GM12801 (cell line): Measurements from ENCODE around the gene ANKMY1.

ENCODE experiments used
- TF ChIP-seq, protein P1 (sequence below): IDR thresholded peaks from one replicate; pipeline ENCODE4 v1.5.1; 2011; ENCODE audit warnings: control low read depth; ENCODE audit not compliant: insufficient read length; ENCODE audit errors: extremely low read depth

ANKMY1 gene

DNA sequence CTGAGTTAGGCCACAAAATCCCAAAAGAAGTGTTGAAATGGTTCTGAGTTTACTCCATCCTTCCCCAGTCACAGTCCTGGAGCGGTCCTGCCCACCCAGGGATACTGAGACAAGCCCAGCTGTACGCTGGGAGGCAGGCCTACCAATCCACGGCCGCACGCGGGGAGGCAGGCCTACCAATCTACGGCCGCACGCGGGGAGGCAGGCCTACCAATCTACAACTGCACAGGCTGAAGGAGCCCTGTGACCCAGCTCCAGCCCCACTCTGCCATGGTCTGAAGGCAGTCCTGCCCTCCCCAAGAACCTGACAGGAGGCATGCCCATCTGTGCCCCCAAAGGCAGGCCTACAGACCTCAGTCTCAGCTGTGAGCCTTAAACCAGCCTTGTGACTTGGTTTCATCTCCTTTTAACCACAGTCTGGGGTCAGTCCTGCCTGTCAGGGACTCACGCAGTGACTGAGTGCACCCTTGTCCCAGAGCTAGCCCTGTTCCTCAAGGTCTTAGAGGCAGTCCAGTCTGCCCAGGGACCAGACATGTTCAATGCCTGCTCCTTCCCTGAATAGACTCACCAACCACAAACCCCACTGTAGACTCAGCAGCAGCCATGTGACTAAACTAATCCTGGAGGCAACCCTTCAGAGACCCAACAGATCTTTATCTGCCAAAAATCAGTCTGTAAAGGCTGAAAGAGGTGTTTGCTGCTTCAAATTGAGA, 85.6 kb downstream of the ANKMY1 start:
- TF ChIP-seq, protein P1, sequence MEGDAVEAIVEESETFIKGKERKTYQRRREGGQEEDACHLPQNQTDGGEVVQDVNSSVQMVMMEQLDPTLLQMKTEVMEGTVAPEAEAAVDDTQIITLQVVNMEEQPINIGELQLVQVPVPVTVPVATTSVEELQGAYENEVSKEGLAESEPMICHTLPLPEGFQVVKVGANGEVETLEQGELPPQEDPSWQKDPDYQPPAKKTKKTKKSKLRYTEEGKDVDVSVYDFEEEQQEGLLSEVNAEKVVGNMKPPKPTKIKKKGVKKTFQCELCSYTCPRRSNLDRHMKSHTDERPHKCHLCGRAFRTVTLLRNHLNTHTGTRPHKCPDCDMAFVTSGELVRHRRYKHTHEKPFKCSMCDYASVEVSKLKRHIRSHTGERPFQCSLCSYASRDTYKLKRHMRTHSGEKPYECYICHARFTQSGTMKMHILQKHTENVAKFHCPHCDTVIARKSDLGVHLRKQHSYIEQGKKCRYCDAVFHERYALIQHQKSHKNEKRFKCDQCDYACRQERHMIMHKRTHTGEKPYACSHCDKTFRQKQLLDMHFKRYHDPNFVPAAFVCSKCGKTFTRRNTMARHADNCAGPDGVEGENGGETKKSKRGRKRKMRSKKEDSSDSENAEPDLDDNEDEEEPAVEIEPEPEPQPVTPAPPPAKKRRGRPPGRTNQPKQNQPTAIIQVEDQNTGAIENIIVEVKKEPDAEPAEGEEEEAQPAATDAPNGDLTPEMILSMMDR, result no peak

GRCh38 chr2:240469740-240470139, 88.0 kb downstream of the ANKMY1 start:
- TF ChIP-seq, protein P1, result no peak

DNA sequence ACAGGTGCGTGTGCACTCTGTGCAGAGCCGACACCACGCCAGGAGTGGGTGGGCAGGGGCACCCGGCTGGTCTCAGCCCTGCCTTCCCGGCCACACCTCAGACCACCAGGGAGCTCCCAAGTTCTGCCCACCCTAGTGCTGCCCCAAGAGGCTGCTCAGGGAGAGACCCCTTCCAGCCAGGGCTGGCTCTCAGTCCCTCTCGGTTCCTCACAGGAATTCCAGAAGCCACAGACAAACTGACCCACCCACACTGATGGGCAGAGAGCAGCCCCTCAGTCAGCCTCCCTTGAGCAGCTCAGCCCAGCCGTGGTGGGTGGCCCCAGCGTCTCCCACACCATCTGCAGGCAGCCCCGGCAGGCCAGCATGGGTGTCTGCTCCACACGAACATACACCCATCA, 88.5 kb downstream of the ANKMY1 start:
- TF ChIP-seq, protein P1, result no peak

DNA sequence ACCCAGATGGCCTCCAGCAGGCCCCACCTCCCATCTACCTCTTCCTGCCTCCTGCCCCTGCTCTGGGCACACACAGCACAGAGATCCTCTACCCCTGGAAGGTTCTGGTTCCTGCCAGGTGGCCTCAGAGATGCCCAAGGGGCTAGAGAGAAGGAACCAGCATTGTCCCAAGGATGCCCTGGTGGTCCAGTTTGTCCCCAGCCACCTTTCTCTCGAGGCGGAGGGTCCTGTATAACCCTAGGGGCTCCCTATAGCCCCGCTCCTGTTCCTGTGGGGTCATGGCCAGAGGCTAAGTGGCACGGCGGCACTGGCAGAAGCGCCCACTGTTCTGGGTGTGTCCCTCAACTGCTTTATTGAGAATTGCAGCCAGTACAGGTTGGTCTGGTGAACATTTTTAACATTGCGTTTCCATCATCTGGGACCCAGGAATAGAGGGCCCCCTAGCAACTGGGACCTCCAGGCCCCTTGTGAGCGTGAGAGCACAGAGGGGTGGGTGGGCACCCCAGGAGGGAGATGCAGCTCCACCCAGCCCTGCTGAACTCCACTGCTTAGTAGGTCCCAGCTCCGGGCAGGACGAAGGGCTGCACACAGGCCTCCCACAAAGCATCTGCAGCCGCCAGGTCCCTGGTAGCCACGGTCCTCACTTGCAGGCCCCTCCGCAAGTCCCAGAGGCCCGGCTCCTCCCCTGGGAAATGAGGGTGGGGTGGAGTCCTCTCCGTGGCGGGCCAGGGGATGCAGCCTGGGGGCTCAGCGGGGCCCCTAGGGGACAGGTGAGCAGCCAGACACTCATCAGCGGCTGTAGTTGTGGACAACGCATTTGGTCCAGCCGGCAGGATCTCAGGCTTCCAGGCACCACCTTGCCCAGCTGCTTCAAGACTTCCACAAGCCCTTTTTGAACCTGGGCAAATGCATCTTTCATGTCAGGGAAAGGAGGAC, 89.2 kb downstream of the ANKMY1 start:
- TF ChIP-seq, protein P1, result no peak

DNA sequence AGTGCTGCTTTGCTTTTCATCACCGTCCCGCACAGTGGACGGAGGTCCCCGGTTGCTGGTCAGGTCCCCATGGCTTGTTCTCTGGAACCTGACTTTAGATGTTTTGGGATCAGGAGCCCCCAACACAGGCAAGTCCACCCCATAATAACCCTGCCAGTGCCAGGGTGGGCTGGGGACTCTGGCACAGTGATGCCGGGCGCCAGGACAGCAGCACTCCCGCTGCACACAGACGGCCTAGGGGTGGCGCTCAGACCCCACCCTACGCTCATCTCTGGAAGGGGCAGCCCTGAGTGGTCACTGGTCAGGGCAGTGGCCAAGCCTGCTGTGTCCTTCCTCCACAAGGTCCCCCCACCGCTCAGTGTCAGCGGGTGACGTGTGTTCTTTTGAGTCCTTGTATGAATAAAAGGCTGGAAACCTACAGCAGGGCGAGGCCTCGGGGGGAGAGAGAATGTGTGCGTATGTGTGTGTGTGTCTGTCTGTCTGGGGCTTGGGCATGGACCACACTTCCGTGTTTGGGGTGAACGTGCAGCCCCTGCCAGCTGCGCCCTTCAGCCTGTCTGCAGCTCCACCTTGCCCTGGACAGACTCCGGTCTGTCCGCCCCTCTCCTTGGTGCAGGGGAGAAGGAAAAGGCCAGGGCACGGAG, 90.0 kb downstream of the ANKMY1 start:
- TF ChIP-seq, protein P1, result no peak

GRCh38 chr2:240467149-240467642, 90.6 kb downstream of the ANKMY1 start:
- TF ChIP-seq, protein P1, result no peak
